Measurements from ENCODE around the gene SYNRG. TPM values are rescaled to one million over a fixed set of nuclear protein-coding genes. Genes with fewer than 3 reads are reported as not detected.

SYNRG gene
- total and polyA plus RNA-seq, 4 donors, result 6.5 to 20.5 (median 15.9) TPM

GRCh38 chr17:37558299-37558698, 50.9 kb downstream of the SYNRG start (continued):
- TF ChIP-seq CTCF (IDR thresholded peaks at IDR 0.05; ENCODE audit: low read depth, low read length, missing input control) (no peak), EGR1 (IDR thresholded peaks at IDR 0.05; ENCODE audit: low read depth in 2 of 2) (no peak), GABPA (IDR thresholded peaks at IDR 0.05 in 1 of 2, conservative IDR thresholded peaks at IDR 0.05 in 1 of 2) (no peak)

GRCh38 chr17:37557482-37557881, 51.7 kb downstream of the SYNRG start:
- TF ChIP-seq NR2F2 (IDR thresholded peaks at IDR 0.05) (no peak), EGR1 (IDR thresholded peaks at IDR 0.05; ENCODE audit: low read depth in 2 of 2) (no peak), HNF4G (IDR thresholded peaks at IDR 0.05) (no peak), ZBTB33 (IDR thresholded peaks at IDR 0.05) (no peak), JUND (IDR thresholded peaks at IDR 0.05) (no peak), CTCF (IDR thresholded peaks at IDR 0.05; ENCODE audit: low read depth, low read length, missing input control) (no peak), SP1 (IDR thresholded peaks at IDR 0.05) (no peak), FOXA2 (IDR thresholded peaks at IDR 0.05) (no peak), HNF4A (conservative IDR thresholded peaks at IDR 0.05) (no peak), FOXA1 (IDR thresholded peaks at IDR 0.05) (no peak), REST (IDR thresholded peaks at IDR 0.05) (no peak), ATF3 (IDR thresholded peaks at IDR 0.05) (no peak), GABPA (IDR thresholded peaks at IDR 0.05 in 1 of 2, conservative IDR thresholded peaks at IDR 0.05 in 1 of 2) (no peak), TAF1 (conservative IDR thresholded peaks at IDR 0.05) (no peak), RXRA (IDR thresholded peaks at IDR 0.05) (no peak), YY1 (IDR thresholded peaks at IDR 0.05) (no peak), RAD21 (IDR thresholded peaks at IDR 0.05) (no peak)
- Histone ChIP-seq H3K36me3 (ENCODE audit: control insufficient read depth in 4 of 4, insufficient read depth in 3 of 4, low read depth in 1 of 4, low read length in 3 of 4) (peaks cover 4 to 51% (median 39%) of the 10 kb centered on the region in 4 donors), H3K27me3 (ENCODE audit: control insufficient read depth in 4 of 4, insufficient read depth in 4 of 4, low read length in 3 of 4) (no peaks in the 10 kb centered on the region), H3K4me1 (ENCODE audit: control insufficient read depth in 4 of 4, insufficient read depth in 4 of 4, low read length in 3 of 4) (no peaks in the 10 kb centered on the region), H3K9ac (ENCODE audit: low read depth in 1 of 2, low read length in 2 of 2) (no peak overlapping the region), H3K27ac (ENCODE audit: low read depth in 1 of 2, low read length in 2 of 2) (no peak overlapping the region), H3K9me3 (ENCODE audit: control insufficient read depth in 4 of 4, low read length in 3 of 4) (no peaks in the 10 kb centered on the region), H3K4me3 (ENCODE audit: low read depth in 1 of 3, low read length in 3 of 3) (no peak overlapping the region)
- 98% methylated on average over 2 of the region's 2 CpGs for whole genome bisulfite sequencing
- DNase-seq (ENCODE audit: low spot score), result no peak

Data from liver (tissue), 9 donors.